Transverse colon (tissue), 4 donors: ENCODE results near the gene ONECUT3. TPM values are rescaled to one million over a fixed set of nuclear protein-coding genes. Genes with fewer than 3 reads are reported as not detected.

Experiments used
- DNase-seq: peaks from one replicate; pipeline ENCODE4 v3.0.0-alpha.2; 2019
- H3K27ac ChIP-seq, 4 donors: fragments of 200-600 bp; sonication (generic); 2 replicates each; pipeline ENCODE4 v1.5.1; 2016 to 2018; ENCODE audit warnings: inconsistent platforms in 4 of 4
- H3K27me3 ChIP-seq: fragments of 200-600 bp; sonication (generic); 2 replicates; pipeline ENCODE4 v1.5.1; 2017; ENCODE audit warnings: inconsistent platforms
- H3K36me3 ChIP-seq, 4 donors: fragments of 200-600 bp; sonication (generic); 2 replicates each; pipeline ENCODE4 v1.5.1; 2017 to 2019; ENCODE audit warnings: inconsistent platforms in 4 of 4
- H3K4me1 ChIP-seq, 4 donors: fragments of 200-600 bp; sonication (generic); 2 replicates each; pipeline ENCODE4 v1.5.1; 2017 to 2020; ENCODE audit warnings: inconsistent platforms in 4 of 4
- H3K4me3 ChIP-seq, 4 donors: fragments of 200-600 bp; sonication (generic); 1 replicate in 1 of 4; 2 replicates in 3 of 4; pipeline versions ENCODE4 v1.5.1 to v1.6.1; 2017 to 2019; ENCODE audit warnings: inconsistent platforms in 4 of 4
- H3K9me3 ChIP-seq, 2 donors: fragments of 200-600 bp; sonication (generic); 2 replicates each; pipeline ENCODE4 v1.5.1; 2017 to 2019; ENCODE audit warnings: inconsistent platforms in 2 of 2
- CTCF ChIP-seq, 5 experiments: fragments of 200-600 bp in 3 of 5; fragments of 450-650 bp in 2 of 5; sonication (generic) in 3 of 5; IDR thresholded peaks; 1 replicate in 2 of 5; 2 replicates in 3 of 5; pipeline ENCODE4 v1.5.1; 2016 to 2017; ENCODE audit warnings: antibody characterized with exemption in 5 of 5, inconsistent platforms in 3 of 5, mild to moderate bottlenecking in 2 of 5, moderate library complexity in 1 of 5
- EP300 ChIP-seq: sonication (generic); formaldehyde crosslinking; IDR thresholded peaks from one replicate; pipeline ENCODE4 v1.6.1; 2017; ENCODE audit warnings: antibody characterized with exemption, low read depth
- POLR2A ChIP-seq: fragments of 450-650 bp; IDR thresholded peaks from one replicate; pipeline ENCODE4 v1.6.1; 2016; ENCODE audit warnings: antibody characterized with exemption, mild to moderate bottlenecking, moderate library complexity
- POLR2AphosphoS5 ChIP-seq, 3 donors: sonication (generic); formaldehyde crosslinking; IDR thresholded peaks; one replicate each; pipeline ENCODE4 v1.6.1; 2016; ENCODE audit warnings: antibody characterized with exemption in 3 of 3
- WGBS, 2 donors: methylation state at CpG; one replicate each; pipeline ENCODE4 v1.1.5; 2018; ENCODE audit warnings: low coverage in 1 of 2; 5-methylcytosine and 5-hydroxymethylcytosine counted together
- in situ Hi-C, 4 donors: fragments of 200-750 bp; cut with MboI; loops; one replicate each; pipeline versions ENCODE4 v1.15.0 to v1.15.1; 2017; ENCODE audit warnings: low sequenced_read_pairs in 3 of 4, low pct_ligation_motif_present in 1 of 4, low pct_unique_long_range_greater_than_20kb in 1 of 4
- intact Hi-C: fragments of 100-400 bp; cut with DNase I; formaldehyde crosslinking; loops from one replicate; pipeline ENCODE4 v1.15.1; 2023; ENCODE audit warnings: low total_unique reads
- total RNA-seq, 4 donors: library from RNA; depleted of rRNA; stranded (reverse); fragments of >200 nt; gene quantifications; one replicate each; pipeline ENCODE4 v1.1.0, GENCODE V29; 2016

The ONECUT3 gene
- total RNA-seq, 4 donors from 2014 or later, result not detected

DNA sequence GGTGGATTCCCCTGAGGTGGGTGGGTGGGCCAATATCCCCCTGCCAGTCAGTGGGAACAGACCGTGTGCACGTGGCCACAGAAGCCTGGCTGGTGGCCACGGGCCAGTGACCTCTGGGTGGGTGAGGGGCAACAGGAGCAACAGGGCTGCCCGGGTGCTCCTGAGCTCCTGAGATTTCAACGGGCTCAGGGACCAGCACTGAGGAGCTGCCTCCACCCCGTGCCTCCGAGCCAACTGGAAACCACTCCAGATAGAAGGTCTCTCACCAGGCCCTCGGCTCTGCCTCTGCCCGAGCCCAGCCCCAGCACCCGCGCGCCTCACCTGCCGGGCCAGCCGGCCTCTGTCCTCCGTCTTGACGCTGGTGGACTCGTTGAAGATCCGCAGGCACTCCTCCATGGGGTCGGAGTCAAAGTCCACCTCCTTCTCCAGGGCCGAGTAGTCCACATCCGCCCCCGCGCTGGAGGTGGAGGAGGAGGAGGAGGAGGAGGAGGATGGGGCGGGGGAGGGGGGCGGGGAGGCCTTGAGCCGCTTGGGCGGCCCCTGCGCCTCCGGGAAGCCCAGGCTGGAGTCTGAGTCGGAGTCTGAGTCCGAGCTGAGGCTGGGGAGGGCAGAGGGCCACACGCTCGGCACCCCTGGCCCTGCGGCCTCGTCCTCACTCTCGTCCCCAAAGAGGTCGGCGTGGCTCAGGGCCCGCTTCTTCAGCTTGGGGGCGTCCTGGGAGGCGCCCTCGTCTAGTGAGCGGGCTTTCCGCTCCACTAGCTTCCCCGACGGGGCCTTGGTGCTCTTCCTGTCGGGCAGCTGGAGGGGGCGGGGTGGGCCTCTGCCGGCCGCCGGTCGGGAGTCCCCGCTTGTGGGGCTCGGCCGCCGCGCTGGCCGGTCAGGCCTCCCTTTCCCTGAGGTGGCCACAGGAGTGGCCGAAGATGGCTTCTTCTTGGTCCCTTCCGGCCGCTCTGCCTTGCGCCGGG is 73.5 kb downstream of the ONECUT3 start:
- Histone ChIP-seq H3K9me3 (no peaks in the 10 kb centered on the region), H3K36me3 (peaks cover 0 to 19% (median 6%) of the 10 kb centered on the region in 4 donors), H3K4me1 (peaks cover 0 to 27% (median 10%) of the 10 kb centered on the region in 4 donors), H3K4me3 (no peak overlapping the region), H3K27ac (no peak overlapping the region), H3K27me3 (no peaks in the 10 kb centered on the region)
- intact Hi-C loops (no loop called here), in situ Hi-C loops (no loop called here)
- no peak for DNase-seq
- TF ChIP-seq CTCF (IDR thresholded peaks at IDR 0.05) (no peak), POLR2AphosphoS5 (IDR thresholded peaks at IDR 0.05) (no peak), POLR2A (no peak), EP300 (no peak)
- 71 to 85% methylated on average over 4 to 48 of the region's 63 CpGs for WGBS, 2 donors

GRCh38 chr19:1827566-1828278 is 74.4 kb downstream of the ONECUT3 start:
- WGBS, 2 donors, result 88 to 93% methylated on average over 3 to 37 of the region's 41 CpGs
- peaks cover 0 to 11% (median 5%) of the 10 kb centered on the region in 4 donors for H3K36me3 ChIP-seq
- no peaks in the 10 kb centered on the region for H3K9me3 ChIP-seq
- peaks cover 0 to 27% (median 10%) of the 10 kb centered on the region in 4 donors for H3K4me1 ChIP-seq
- in situ Hi-C loops (no loop called here), intact Hi-C loops (no loop called here)
- no peak for TF ChIP-seq POLR2A
- TF ChIP-seq POLR2AphosphoS5 (IDR thresholded peaks at IDR 0.05), result no peak
- no peak for TF ChIP-seq CTCF (IDR thresholded peaks at IDR 0.05)
- no peak for TF ChIP-seq EP300
- DNase-seq, result no peak
- no peaks in the 10 kb centered on the region for H3K27me3 ChIP-seq
- H3K4me3 ChIP-seq, result no peak overlapping the region
- no peak overlapping the region for H3K27ac ChIP-seq

GRCh38 chr19:1828279-1829238 is 75.3 kb downstream of the ONECUT3 start:
- Histone ChIP-seq H3K9me3 (no peaks in the 10 kb centered on the region), H3K4me3 (no peak overlapping the region), H3K36me3 (peaks cover 0 to 10% (median 4%) of the 10 kb centered on the region in 4 donors), H3K27ac (no peak overlapping the region), H3K4me1 (peaks cover 0 to 27% (median 10%) of the 10 kb centered on the region in 4 donors), H3K27me3 (no peaks in the 10 kb centered on the region)
- intact Hi-C loops (no loop called here), in situ Hi-C loops (no loop called here)
- no peak for TF ChIP-seq POLR2A
- no peak for TF ChIP-seq EP300
- TF ChIP-seq POLR2AphosphoS5 (IDR thresholded peaks at IDR 0.05), result no peak
- TF ChIP-seq CTCF (IDR thresholded peaks at IDR 0.05), result no peak
- 91% methylated on average over 32 of the region's 57 CpGs; no CpG with 5 or more reads in 1 of the 2 donors for WGBS, 2 donors
- DNase-seq, result no peak
